Pancreas (tissue), 10 donors: Measurements from ENCODE around the gene EML6. TPM values are rescaled to one million over a fixed set of nuclear protein-coding genes. Genes with fewer than 3 reads are reported as not detected.

ENCODE experiments used
- ATAC-seq, 4 donors: fragments of 200-7000 bp; cut with Tn5 transposase; one replicate each; pipeline versions ENCODE4 v1.8.0 to v1.9.1; 2020; ENCODE audit warnings: mild to moderate bottlenecking in 4 of 4, moderate library complexity in 4 of 4
- DNase-seq, 6 donors: peaks; one replicate each; pipeline ENCODE4 v3.0.0-alpha.2; 2020
- FAIRE-seq: peaks from 2 replicates; lab custom pipeline; 2012; peaks lifted over from hg19 to GRCh38; lab: Jason Lieb, UNC
- H3K27ac ChIP-seq, 4 donors: fragments of 200-600 bp; sonication (generic); 1 replicate in 3 of 4; 2 replicates in 1 of 4; pipeline versions ENCODE4 v1.5.0 to v1.8.0; 2020
- H3K27me3 ChIP-seq, 4 donors: fragments of 200-600 bp; one replicate each; pipeline ENCODE4 v1.8.0; 2021
- H3K36me3 ChIP-seq, 3 donors: fragments of 200-600 bp; sonication (generic) in 1 of 3; one replicate each; pipeline versions ENCODE4 v1.5.0 to v1.8.0; 2020 to 2021
- H3K4me1 ChIP-seq, 3 donors: fragments of 200-600 bp; one replicate each; pipeline ENCODE4 v1.8.0; 2021
- H3K4me3 ChIP-seq, 4 donors: fragments of 200-600 bp; sonication (generic) in 2 of 4; one replicate each; pipeline versions ENCODE4 v1.5.0 to v1.8.0; 2020 to 2021
- H3K9me3 ChIP-seq, 4 donors: fragments of 200-600 bp; one replicate each; pipeline ENCODE4 v1.8.0; 2021
- CTCF ChIP-seq, 4 donors: fragments of 200-600 bp; sonication (generic) in 3 of 4; IDR thresholded peaks; one replicate each; pipeline versions ENCODE4 v1.5.0 to v1.8.0; 2021; ENCODE audit warnings: antibody characterized with exemption in 4 of 4
- WGBS, 2 donors: extraction: QIAGEN DNeasy Blood & Tissue Kit; methylation state at CpG; one replicate each; pipeline ENCODE4 v1.1.7; 2013; 5-methylcytosine and 5-hydroxymethylcytosine counted together
- intact Hi-C, 3 donors: fragments of 100-400 bp; cut with DNase I; formaldehyde crosslinking; loops; one replicate each; pipeline versions ENCODE4 v1.11.1 to v1.14.2; 2022
- polyA plus RNA-seq, 2 donors: library from polyadenylated mRNA; stranded (reverse); fragments of 200-250 nt; gene quantifications; one replicate each; pipeline ENCODE4 v1.2.3, GENCODE V29; 2013
- total RNA-seq, 6 donors: library from RNA; stranded (reverse); fragmentation: NEBNext Ultra II Directional in 4 of 6; extraction: Animal tissue kit (Norgen Biotek cat#: 25700) in 4 of 6; gene quantifications; one replicate each; pipeline versions ENCODE4 v1.2.1 to v1.2.4, GENCODE V29; 2021 to 2023
- donor health status: healthy with polysubstance abuse.
- donor health status: DM: no; HTN: no; CAD: no; lungs with moderate emphysema.
- donor health status: DM: no; HTN: no; CAD: no.
- donor health status: control.
- donor health status: control.
- donor health status: Bipolar disorder and iron deficiency.
- donor health status: DM: yes; HTN: yes; CAD: no.
- donor health status: DM: no; HTN: no; CAD: no.
- donor health status: DM: no; HTN: no; CAD: no.
- donor health status: DM: yes; HTN: yes; CAD: no.

EML6 gene
- total and polyA plus RNA-seq, 8 donors = 1.2 to 4.9 (median 2.2) TPM

GRCh38 chr2:54964271-54964670 lies 240.8 kb downstream of the EML6 start:
- WGBS, 2 donors = 79 to 85% methylated on average over 8 of the region's 8 CpGs
- no peaks in the 10 kb centered on the region for H3K9me3 ChIP-seq
- intact Hi-C loops = no loop called here
- no peak for TF ChIP-seq CTCF (IDR thresholded peaks at IDR 0.05)
- H3K27me3 ChIP-seq = no peaks in the 10 kb centered on the region
- no peak for DNase-seq
- no peak for FAIRE-seq
- no peak overlapping the region for H3K27ac ChIP-seq
- no peaks in the 10 kb centered on the region for H3K4me1 ChIP-seq
- no peak for ATAC-seq
- no peak overlapping the region for H3K4me3 ChIP-seq
- H3K36me3 ChIP-seq = no peaks in the 10 kb centered on the region

GRCh38 chr2:54964816-54965215 lies 241.4 kb downstream of the EML6 start:
- H3K27ac ChIP-seq = no peak overlapping the region
- FAIRE-seq = no peak
- whole genome bisulfite sequencing, 2 donors = 63 to 83% methylated on average over 4 of the region's 4 CpGs

GRCh38 chr2:54965425-54965824 lies 242.0 kb downstream of the EML6 start:
- intact Hi-C loops = no loop called here
- 95 to 98% methylated on average over 6 of the region's 6 CpGs for WGBS, 2 donors
- Histone ChIP-seq H3K9me3 (no peaks in the 10 kb centered on the region), H3K4me1 (no peaks in the 10 kb centered on the region), H3K4me3 (no peak overlapping the region), H3K27me3 (no peaks in the 10 kb centered on the region), H3K27ac (no peak overlapping the region), H3K36me3 (no peaks in the 10 kb centered on the region)
- ATAC-seq (no peak), DNase-seq (no peak), FAIRE-seq (no peak)
- no peak for TF ChIP-seq CTCF (IDR thresholded peaks at IDR 0.05)

More at GRCh38 chr2:54964816-54965215, 241.4 kb downstream of the EML6 start:
- H3K4me3 ChIP-seq = no peak overlapping the region
- H3K27me3 ChIP-seq = no peaks in the 10 kb centered on the region
- ATAC-seq = no peak
- no peak for TF ChIP-seq CTCF (IDR thresholded peaks at IDR 0.05)
- intact Hi-C loops = no loop called here
- no peak for DNase-seq
- H3K9me3 ChIP-seq = no peaks in the 10 kb centered on the region
- H3K4me1 ChIP-seq = no peaks in the 10 kb centered on the region
- H3K36me3 ChIP-seq = no peaks in the 10 kb centered on the region

- TF ChIP-seq CTCF (IDR thresholded peaks at IDR 0.05) = no peak
- no peaks in the 10 kb centered on the region for H3K27me3 ChIP-seq
- no peaks in the 10 kb centered on the region for H3K4me1 ChIP-seq
- H3K9me3 ChIP-seq = no peaks in the 10 kb centered on the region
- intact Hi-C loops = no loop called here
- no peak overlapping the region for H3K27ac ChIP-seq
- ATAC-seq (no peak), DNase-seq (no peak), FAIRE-seq (no peak)
- no peaks in the 10 kb centered on the region for H3K36me3 ChIP-seq
- H3K4me3 ChIP-seq = no peak overlapping the region
- 86 to 87% methylated on average over 8 of the region's 8 CpGs for WGBS, 2 donors
Measured at GRCh38 chr2:54966165-54966832, 242.8 kb downstream of the EML6 start.

- Histone ChIP-seq H3K27ac (no peak overlapping the region), H3K4me3 (no peak overlapping the region), H3K36me3 (no peaks in the 10 kb centered on the region), H3K9me3 (no peaks in the 10 kb centered on the region), H3K27me3 (no peaks in the 10 kb centered on the region), H3K4me1 (no peaks in the 10 kb centered on the region)
- ATAC-seq = no peak
- no peak for FAIRE-seq
- intact Hi-C loops = no loop called here
- DNase-seq = no peak
- WGBS, 2 donors = 94% methylated on average over 3 of the region's 3 CpGs
- TF ChIP-seq CTCF (IDR thresholded peaks at IDR 0.05) = no peak
Measured at GRCh38 chr2:54966837-54967236, 243.4 kb downstream of the EML6 start.
